ENCODE measurements around the gene PCDHGB1.
"Not testable (repeated sequence)": the region's sequence is repeated elsewhere in the genome, so short reads cannot be mapped to it uniquely, and the experiment has no call there.

PCDHGB1 gene

DNA sequence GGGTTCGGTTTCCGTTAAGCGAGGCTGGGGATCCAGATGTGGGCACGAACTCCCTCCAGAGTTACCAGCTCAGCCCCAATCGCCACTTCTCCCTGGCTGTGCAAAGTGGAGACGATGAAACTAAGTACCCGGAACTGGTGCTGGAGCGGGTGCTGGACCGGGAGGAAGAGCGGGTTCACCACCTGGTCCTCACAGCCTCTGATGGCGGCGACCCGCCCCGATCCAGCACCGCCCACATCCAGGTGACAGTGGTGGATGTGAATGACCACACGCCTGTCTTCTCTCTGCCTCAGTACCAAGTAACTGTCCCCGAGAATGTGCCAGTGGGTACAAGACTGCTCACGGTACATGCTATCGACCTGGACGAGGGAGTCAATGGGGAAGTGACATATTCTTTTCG, 33.4 kb downstream of the PCDHGB1 start:
- no peak for DNase-seq (ENCODE audit: low spot score)

DNA sequence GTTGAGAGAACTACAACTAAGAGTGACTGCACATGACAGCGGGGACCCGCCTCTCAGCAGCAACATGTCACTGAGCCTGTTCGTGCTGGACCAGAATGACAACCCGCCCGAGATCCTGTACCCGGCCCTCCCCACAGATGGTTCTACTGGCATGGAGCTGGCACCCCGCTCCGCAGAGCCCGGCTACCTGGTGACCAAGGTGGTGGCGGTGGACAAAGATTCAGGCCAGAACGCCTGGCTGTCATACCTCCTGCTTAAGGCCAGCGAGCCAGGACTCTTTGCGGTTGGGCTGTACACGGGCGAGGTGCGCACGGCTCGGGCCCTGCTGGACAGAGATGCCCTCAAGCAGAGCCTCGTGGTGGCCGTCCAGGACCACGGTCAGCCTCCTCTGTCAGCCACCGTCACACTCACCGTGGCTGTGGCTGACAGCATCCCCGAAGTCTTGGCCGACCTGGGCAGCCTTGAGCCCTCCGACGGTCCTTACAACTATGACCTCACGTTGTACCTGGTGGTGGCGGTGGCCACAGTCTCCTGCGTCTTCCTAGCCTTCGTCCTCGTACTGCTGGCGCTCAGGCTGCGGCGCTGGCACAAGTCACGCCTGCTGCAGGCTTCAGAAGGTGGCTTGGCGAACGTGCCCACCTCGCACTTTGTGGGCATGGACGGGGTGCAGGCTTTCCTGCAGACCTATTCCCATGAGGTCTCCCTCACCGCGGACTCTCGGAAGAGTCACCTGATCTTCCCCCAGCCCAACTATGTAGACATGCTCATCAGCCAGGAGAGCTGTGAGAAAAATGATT, 34.8 kb downstream of the PCDHGB1 start:
- no peak for DNase-seq (ENCODE audit: low spot score)

- not testable (repeated sequence) for DNase-seq (ENCODE audit: low spot score)
These were observed 37.8 kb downstream of the PCDHGB1 start, which contains the start of gene PCDHGB4 for GRCh38 chr5:141387557-141388311. Gene PCDHGB4, plus strand, starts transcription at chr5:141387698. Its CDS starts 187 bp downstream, at chr5:141387885.

DNA sequence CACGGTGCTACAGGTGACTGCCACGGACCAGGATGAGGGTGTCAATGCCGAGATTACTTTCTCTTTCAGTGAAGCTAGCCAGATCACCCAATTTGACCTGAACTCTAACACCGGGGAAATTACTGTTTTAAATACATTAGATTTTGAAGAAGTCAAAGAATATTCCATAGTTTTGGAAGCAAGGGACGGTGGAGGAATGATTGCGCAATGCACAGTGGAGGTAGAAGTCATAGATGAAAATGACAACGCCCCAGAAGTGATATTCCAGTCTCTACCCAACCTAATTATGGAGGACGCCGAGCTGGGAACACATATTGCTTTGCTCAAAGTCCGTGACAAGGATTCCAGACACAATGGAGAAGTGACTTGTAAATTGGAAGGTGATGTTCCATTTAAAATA, 38.8 kb downstream of the PCDHGB1 start:
- no peak for DNase-seq (ENCODE audit: low spot score)

DNA sequence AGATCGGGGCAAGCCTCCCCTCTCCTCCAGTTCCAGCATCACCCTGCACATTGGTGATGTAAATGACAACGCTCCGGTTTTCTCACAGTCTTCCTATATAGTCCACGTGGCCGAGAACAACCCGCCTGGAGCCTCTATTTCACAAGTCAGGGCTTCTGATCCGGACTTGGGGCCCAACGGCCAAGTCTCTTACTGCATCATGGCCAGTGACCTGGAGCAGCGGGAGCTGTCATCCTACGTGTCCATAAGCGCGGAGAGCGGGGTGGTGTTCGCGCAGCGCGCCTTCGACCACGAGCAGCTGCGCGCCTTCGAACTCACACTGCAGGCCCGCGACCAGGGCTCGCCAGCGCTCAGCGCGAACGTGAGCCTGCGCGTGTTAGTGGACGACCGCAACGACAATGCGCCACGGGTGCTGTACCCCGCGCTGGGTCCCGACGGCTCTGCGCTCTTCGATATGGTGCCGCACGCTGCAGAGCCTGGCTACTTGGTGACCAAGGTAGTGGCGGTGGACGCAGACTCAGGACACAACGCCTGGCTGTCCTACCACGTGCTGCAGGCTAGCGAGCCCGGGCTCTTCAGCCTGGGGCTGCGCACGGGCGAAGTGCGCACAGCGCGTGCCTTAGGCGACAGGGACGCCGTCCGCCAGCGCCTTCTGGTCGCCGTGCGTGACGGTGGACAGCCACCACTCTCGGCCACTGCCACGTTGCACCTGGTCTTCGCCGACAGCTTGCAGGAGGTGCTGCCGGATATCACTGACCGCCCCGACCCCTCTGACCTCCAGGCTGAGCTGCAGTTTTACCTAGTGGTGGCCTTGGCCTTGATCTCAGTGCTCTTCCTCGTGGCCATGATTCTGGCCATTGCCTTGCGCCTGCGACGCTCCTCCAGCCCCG, 39.5 kb downstream of the PCDHGB1 start:
- no peak for DNase-seq (ENCODE audit: low spot score)

DNA sequence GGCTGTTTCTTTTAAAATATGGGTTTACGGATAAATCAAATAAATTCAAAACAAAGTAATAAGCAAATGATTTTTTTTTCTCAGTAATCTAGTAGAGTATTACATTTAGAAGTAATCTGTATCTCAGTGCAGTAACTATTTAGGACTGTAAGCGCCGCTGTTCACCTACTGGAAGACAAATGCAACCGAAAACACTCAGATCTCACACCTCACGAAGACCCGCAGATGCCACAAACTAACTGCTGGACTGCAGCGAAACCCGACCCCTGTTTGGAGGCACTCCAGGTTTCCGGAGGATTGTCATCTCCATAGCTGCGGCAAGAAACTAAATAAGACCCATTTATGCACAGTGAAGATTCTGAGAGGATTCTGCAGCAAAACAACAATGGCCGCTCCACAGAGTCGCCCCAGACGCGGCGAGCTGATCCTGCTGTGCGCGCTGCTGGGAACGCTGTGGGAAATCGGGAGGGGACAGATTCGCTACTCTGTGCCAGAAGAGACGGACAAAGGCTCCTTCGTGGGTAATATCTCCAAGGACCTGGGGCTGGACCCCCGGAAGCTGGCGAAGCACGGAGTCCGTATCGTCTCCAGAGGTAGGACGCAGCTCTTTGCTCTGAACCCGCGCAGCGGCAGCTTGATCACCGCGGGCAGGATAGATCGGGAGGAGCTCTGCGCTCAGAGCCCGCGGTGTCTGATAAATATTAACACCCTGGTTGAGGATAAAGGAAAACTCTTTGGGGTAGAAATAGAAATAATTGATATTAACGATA, 42.7 kb downstream of the PCDHGB1 start, which contains the start of gene PCDHGA8:
TSS of gene PCDHGA8 (plus strand) at position 205 of the 770 bp plus-strand sequence. CDS start at position 386, 181 bp downstream.
- peak; percentile 38 for DNase-seq (ENCODE audit: low spot score)

DNA sequence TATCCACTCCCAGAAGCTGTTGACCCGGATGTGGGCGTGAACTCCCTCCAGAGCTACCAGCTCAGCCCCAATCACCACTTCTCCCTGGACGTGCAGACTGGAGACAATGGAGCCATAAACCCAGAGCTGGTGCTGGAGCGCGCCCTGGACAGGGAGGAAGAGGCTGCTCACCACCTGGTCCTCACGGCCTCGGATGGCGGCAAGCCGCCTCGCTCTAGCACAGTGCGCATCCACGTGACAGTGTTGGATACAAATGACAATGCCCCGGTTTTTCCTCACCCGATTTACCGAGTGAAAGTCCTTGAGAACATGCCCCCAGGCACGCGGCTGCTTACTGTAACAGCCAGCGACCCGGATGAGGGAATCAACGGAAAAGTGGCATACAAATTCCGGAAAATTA, 43.4 kb downstream of the PCDHGB1 start:
- DNase-seq (ENCODE audit: low spot score) = no peak

DNA sequence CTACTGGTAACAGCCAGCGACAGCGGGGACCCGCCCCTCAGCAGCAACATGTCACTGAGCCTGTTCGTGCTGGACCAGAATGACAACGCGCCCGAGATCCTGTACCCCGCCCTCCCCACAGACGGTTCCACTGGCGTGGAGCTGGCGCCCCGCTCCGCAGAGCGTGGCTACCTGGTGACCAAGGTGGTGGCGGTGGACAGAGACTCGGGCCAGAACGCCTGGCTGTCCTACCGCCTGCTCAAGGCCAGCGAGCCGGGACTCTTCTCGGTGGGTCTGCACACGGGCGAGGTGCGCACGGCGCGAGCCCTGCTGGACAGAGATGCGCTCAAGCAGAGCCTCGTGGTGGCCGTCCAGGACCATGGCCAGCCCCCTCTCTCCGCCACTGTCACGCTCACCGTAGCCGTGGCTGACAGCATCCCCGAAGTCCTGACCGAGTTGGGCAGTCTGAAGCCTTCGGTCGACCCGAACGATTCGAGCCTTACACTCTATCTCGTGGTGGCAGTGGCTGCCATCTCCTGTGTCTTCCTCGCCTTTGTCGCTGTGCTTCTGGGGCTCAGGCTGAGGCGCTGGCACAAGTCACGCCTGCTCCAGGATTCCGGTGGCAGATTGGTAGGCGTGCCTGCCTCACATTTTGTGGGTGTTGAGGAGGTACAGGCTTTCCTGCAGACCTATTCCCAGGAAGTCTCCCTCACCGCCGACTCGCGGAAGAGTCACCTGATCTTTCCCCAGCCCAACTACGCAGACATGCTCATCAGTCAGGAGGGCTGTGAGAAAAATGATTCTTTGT, 44.7 kb downstream of the PCDHGB1 start:
- DNase-seq (ENCODE audit: low spot score) = not testable (repeated sequence)

- peak; percentile 50 for DNase-seq (ENCODE audit: low spot score)
These were observed 48.1 kb downstream of the PCDHGB1 start, which contains the start of gene PCDHGB5 for GRCh38 chr5:141397756-141398551. Gene PCDHGB5, plus strand, starts transcription at chr5:141397947. Its CDS starts 181 bp downstream, at chr5:141398128.

DNA sequence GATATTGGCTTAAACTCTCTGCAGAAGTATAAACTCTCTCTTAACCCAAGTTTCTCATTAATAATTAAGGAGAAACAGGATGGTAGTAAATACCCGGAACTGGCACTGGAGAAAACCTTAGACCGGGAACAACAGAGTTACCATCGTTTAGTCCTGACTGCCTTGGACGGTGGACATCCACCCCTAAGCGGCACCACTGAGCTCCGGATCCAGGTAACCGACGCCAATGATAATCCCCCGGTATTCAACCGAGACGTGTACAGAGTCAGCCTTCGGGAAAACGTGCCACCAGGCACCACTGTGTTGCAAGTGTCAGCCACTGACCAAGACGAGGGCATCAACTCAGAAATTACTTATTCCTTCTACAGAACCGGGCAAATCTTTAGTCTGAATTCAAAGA, 48.7 kb downstream of the PCDHGB1 start:
- no peak for DNase-seq (ENCODE audit: low spot score)

- DNase-seq (ENCODE audit: low spot score) = no peak
These were observed 49.8 kb downstream of the PCDHGB1 start for GRCh38 chr5:141399555-141400258.
